DND-41 (cell line): ENCODE measurements around the gene HACD3.

ENCODE experiments used
- ATAC-seq: fragments of 200-7000 bp; cut with Tn5 transposase; 3 replicates; pipeline ENCODE4 v1.9.1; 2021; ENCODE audit warnings: low read depth; ENCODE audit not compliant: insufficient read depth
- DNase-seq: peaks from one replicate; pipeline ENCODE4 v3.0.0-alpha.2; 2020
- H2AFZ ChIP-seq: 2 replicates; pipeline ENCODE4 v1.6.0; 2012; ENCODE audit warnings: low read depth, low read length
- H3K27ac ChIP-seq: 2 replicates; pipeline ENCODE4 v1.5.1; 2012; ENCODE audit warnings: low read length, inconsistent platforms
- H3K27me3 ChIP-seq: fragments of 200-600 bp; sonication (generic); 2 replicates; pipeline ENCODE4 v1.6.0; 2012; ENCODE audit warnings: low read length, mild to moderate bottlenecking, inconsistent platforms; ENCODE audit not compliant: insufficient read depth, poor library complexity
- H3K36me3 ChIP-seq: 2 replicates; pipeline ENCODE4 v1.5.1; 2012; ENCODE audit warnings: low read length, inconsistent platforms; ENCODE audit not compliant: insufficient read depth
- H3K4me1 ChIP-seq: 2 replicates; pipeline ENCODE4 v1.5.1; 2012; ENCODE audit warnings: mild to moderate bottlenecking, low read length; ENCODE audit not compliant: insufficient read depth
- H3K4me2 ChIP-seq: 2 replicates; pipeline ENCODE4 v1.6.0; 2012; ENCODE audit warnings: mild to moderate bottlenecking, moderate library complexity, low read length, inconsistent platforms; ENCODE audit not compliant: insufficient read depth
- H3K4me3 ChIP-seq, 2 experiments: fragments of 200-600 bp in 1 of 2; shearing (Covaris generic) in 1 of 2; 2 replicates each; pipeline ENCODE4 v1.5.1; 2012 to 2016; ENCODE audit warnings: inconsistent platforms in 2 of 2, low read length in 2 of 2, mild to moderate bottlenecking in 2 of 2, low read depth in 1 of 2, moderate library complexity in 1 of 2
- H3K79me2 ChIP-seq: 2 replicates; pipeline ENCODE4 v1.6.0; 2012; ENCODE audit warnings: low read length, inconsistent platforms; ENCODE audit not compliant: insufficient read depth
- H3K9ac ChIP-seq: 2 replicates; pipeline ENCODE4 v1.6.0; 2012; ENCODE audit warnings: low read depth, mild to moderate bottlenecking, inconsistent platforms, low read length, moderate library complexity
- H3K9me3 ChIP-seq: 2 replicates; pipeline ENCODE4 v1.5.1; 2012; ENCODE audit warnings: low read length, moderate library complexity, mild to moderate bottlenecking, inconsistent platforms; ENCODE audit not compliant: insufficient read depth, severe bottlenecking
- H4K20me1 ChIP-seq: 2 replicates; pipeline ENCODE4 v1.6.0; 2012; ENCODE audit warnings: low read length; ENCODE audit not compliant: insufficient read depth
- CTCF ChIP-seq: IDR thresholded peaks from 2 replicates; pipeline ENCODE4 v1.5.1; 2012; ENCODE audit warnings: borderline replicate concordance, low read length, moderate library complexity, mild to moderate bottlenecking; ENCODE audit not compliant: poor library complexity, severe bottlenecking; ENCODE audit errors: extremely low read depth
- EZH2 ChIP-seq: IDR thresholded peaks from 3 replicates; pipeline ENCODE4 v1.6.1; 2012; ENCODE audit warnings: borderline replicate concordance, low read depth, mild to moderate bottlenecking, moderate library complexity, low read length, inconsistent platforms; ENCODE audit not compliant: severe bottlenecking

HACD3 gene

DNA sequence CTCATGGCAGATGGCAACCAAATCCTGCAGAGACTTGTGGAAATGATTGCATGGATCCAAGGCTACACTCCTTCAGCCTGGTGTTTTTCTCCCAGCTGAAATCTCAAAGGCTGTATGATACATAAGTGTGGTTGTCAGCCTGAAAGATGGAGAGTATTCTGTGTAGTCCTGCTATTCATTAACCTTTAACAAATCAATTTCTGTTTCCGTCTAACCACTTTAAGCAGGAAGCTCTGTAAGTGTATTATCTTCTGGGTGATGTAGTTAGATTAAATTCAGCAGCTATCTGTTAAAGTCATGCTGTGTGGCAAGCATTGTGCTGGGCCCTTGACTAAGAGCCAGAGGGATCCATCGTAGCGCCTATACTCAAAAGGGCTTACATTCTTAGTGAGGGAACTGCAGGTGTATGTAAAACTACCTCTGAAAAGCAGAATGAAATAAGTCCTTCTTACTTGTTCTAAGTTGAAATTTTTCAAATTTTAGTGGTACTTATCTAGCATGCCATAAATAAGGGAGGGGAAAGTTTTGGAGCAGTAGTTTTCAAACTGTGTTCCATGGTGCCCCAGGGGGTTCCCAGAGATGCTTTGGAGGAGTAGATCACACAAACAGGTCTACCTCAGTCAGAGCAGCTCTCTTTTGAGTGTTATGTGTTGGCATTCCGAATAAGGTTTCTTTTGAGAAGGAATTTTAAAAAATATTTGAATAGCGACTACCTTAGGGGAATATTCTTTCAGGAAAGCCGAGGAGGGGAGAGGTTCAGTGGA is 28.9 kb downstream of the HACD3 start:
- TF ChIP-seq CTCF, result no peak
- TF ChIP-seq EZH2, result no peak
- Histone ChIP-seq H3K36me3 (peaks cover 95% of the 10 kb centered on the region), H3K79me2 (peaks cover 44% of the 10 kb centered on the region), H3K9me3 (no peaks in the 10 kb centered on the region), H3K4me1 (no peaks in the 10 kb centered on the region), H3K9ac (no peak overlapping the region), H3K4me2 (no peak overlapping the region), H3K4me3 (no peak overlapping the region), H2AFZ (no peak overlapping the region), H3K27me3 (no peaks in the 10 kb centered on the region), H3K27ac (no peak overlapping the region), H4K20me1 (peaks cover 15% of the 10 kb centered on the region; the same call in 1 of the 2 replicates)
- DNase-seq (no peak), ATAC-seq (no peak)

GRCh38 chr15:65559941-65560340 is 29.7 kb downstream of the HACD3 start:
- peaks cover 97% of the 10 kb centered on the region for H3K36me3 ChIP-seq
- H4K20me1 ChIP-seq, result peaks cover 14% of the 10 kb centered on the region; the same call in 1 of the 2 replicates
- no peak overlapping the region for H3K9ac ChIP-seq
- ATAC-seq, result no peak
- H3K4me1 ChIP-seq, result no peaks in the 10 kb centered on the region
- H3K27me3 ChIP-seq, result no peaks in the 10 kb centered on the region
- no peak for TF ChIP-seq CTCF
- TF ChIP-seq EZH2, result no peak
- no peak overlapping the region for H3K4me3 ChIP-seq
- H3K79me2 ChIP-seq, result peaks cover 38% of the 10 kb centered on the region
- no peak overlapping the region for H2AFZ ChIP-seq
- no peak overlapping the region for H3K4me2 ChIP-seq
- DNase-seq, result no peak
- H3K27ac ChIP-seq, result no peak overlapping the region
- H3K9me3 ChIP-seq, result no peaks in the 10 kb centered on the region

GRCh38 chr15:65561934-65562333 is 31.7 kb downstream of the HACD3 start:
- Histone ChIP-seq H3K36me3 (peaks cover 97% of the 10 kb centered on the region), H3K9me3 (no peaks in the 10 kb centered on the region), H3K4me1 (no peaks in the 10 kb centered on the region), H3K4me2 (no peak overlapping the region), H2AFZ (no peak overlapping the region), H4K20me1 (peaks cover 9% of the 10 kb centered on the region; the same call in 1 of the 2 replicates), H3K27me3 (no peaks in the 10 kb centered on the region), H3K9ac (no peak overlapping the region), H3K27ac (no peak overlapping the region), H3K79me2 (peaks cover 22% of the 10 kb centered on the region; the same call in 1 of the 2 replicates), H3K4me3 (no peak overlapping the region)
- no peak for TF ChIP-seq CTCF
- TF ChIP-seq EZH2, result no peak
- ATAC-seq, result no peak
- DNase-seq, result no peak
